HCT116 (cell line): ENCODE measurements around the gene SLC16A10. TPM values are rescaled to one million over a fixed set of nuclear protein-coding genes. Genes with fewer than 3 reads are reported as not detected.

ENCODE experiments used
- ATAC-seq: fragments of 200-7000 bp; cut with Tn5 transposase; 2 replicates; pipeline ENCODE4 v1.9.1; 2020; ENCODE audit warnings: mild to moderate bottlenecking, moderate library complexity
- BruUV-seq: library from RNA; stranded (reverse); fragments of 400-500 nt; replicated peaks from 2 replicates; lab custom pipeline; 2021; lab: Mats Ljungman, UMichigan
- CTCF ChIA-PET: fragments of 300-600 bp; sonication (Branson Sonifier 250); formaldehyde crosslinking; loops from one replicate; lab custom pipeline; 2021; ENCODE audit warnings: antibody characterized with exemption; lab: Charles Lee
- POLR2A ChIA-PET: fragments of 300-600, 350-600 bp; sonication (Branson Sonifier 250); formaldehyde crosslinking; loops from one replicate; lab custom pipeline; 2021; ENCODE audit warnings: antibody characterized with exemption; lab: Charles Lee
- RAD21 ChIA-PET, 2 experiments: fragments of 300-600 bp; sonication (Branson Sonifier 250); formaldehyde crosslinking; loops; one replicate each; lab custom pipeline; 2023; ENCODE audit warnings: low total read pairs in 2 of 2; ENCODE audit not compliant: uncharacterized antibody in 2 of 2, unreplicated experiment in 2 of 2, low non-redundant PET in 1 of 2; lab: Charles Lee
- DNase-seq: peaks from one replicate; pipeline ENCODE4 v3.0.0-alpha.2; 2010; ENCODE audit warnings: low read depth, low spot score
- H2AFZ ChIP-seq: fragments of 200-600 bp; shearing (Covaris generic), sonication (generic); 2 replicates; pipeline ENCODE4 v1.6.1; 2017; ENCODE audit warnings: low read depth, mixed run types, mixed read lengths, antibody characterized with exemption, low read length; ENCODE audit not compliant: poor library complexity, severe bottlenecking
- H3K27ac ChIP-seq: 2 replicates; pipeline ENCODE4 v1.5.1; 2012; ENCODE audit warnings: low read depth, low read length
- H3K27me3 ChIP-seq: fragments of 200-600 bp; sonication (generic); 2 replicates; pipeline ENCODE4 v1.6.1; 2016; ENCODE audit warnings: mixed run types, low read length, mixed read lengths; ENCODE audit not compliant: insufficient read depth
- H3K36me3 ChIP-seq, 2 experiments: fragments of 200-500 bp in 1 of 2; fragments of 200-600 bp in 1 of 2; sonication (Bioruptor generic) in 1 of 2; sonication (generic) in 1 of 2; 2 replicates each; pipeline versions ENCODE4 v1.5.1 to v1.6.1; 2014 to 2016; ENCODE audit warnings: low read length in 2 of 2, inconsistent platforms in 1 of 2, mixed read lengths in 1 of 2, mixed run types in 1 of 2; ENCODE audit not compliant: insufficient read depth in 2 of 2, control insufficient read depth in 1 of 2
- H3K4me1 ChIP-seq, 2 experiments: fragments of 200-600 bp in 1 of 2; sonication (generic) in 1 of 2; 2 replicates each; pipeline versions ENCODE4 v1.5.1 to v1.6.1; 2012 to 2017; ENCODE audit warnings: low read length in 2 of 2, inconsistent platforms in 1 of 2, mild to moderate bottlenecking in 1 of 2, mixed read lengths in 1 of 2, mixed run types in 1 of 2, moderate library complexity in 1 of 2; ENCODE audit not compliant: insufficient read depth in 2 of 2, control insufficient read depth in 1 of 2
- H3K4me2 ChIP-seq: fragments of 200-600 bp; sonication (generic); 2 replicates; pipeline ENCODE4 v1.6.1; 2017; ENCODE audit warnings: mixed run types, low read length, mixed read lengths
- H3K4me3 ChIP-seq, 2 experiments: fragments of 200-600 bp in 1 of 2; sonication (generic) in 1 of 2; replicated peaks in 1 of 2; 2 replicates each; pipeline ENCODE4 v1.5.1; 2011 to 2016; ENCODE audit warnings: low read length in 2 of 2, control low read depth in 1 of 2, low read depth in 1 of 2, mild to moderate bottlenecking in 1 of 2, mixed read lengths in 1 of 2, mixed run types in 1 of 2
- H3K79me2 ChIP-seq: fragments of 200-600 bp; sonication (generic); 2 replicates; pipeline ENCODE4 v1.6.1; 2017; ENCODE audit warnings: mild to moderate bottlenecking, mixed run types, low read length, moderate library complexity, mixed read lengths; ENCODE audit not compliant: insufficient read depth
- H3K9ac ChIP-seq: fragments of 200-600 bp; sonication (generic); 2 replicates; pipeline ENCODE4 v1.6.1; 2016; ENCODE audit warnings: low read length, mixed read lengths
- H3K9me2 ChIP-seq: fragments of 200-600 bp; sonication (generic), shearing (Covaris generic); 2 replicates; pipeline ENCODE4 v1.6.1; 2017; ENCODE audit warnings: mixed run types, mild to moderate bottlenecking, moderate library complexity; ENCODE audit not compliant: insufficient read depth
- H3K9me3 ChIP-seq, 2 experiments: fragments of 200-500 bp in 1 of 2; fragments of 200-600 bp in 1 of 2; sonication (Bioruptor generic) in 1 of 2; sonication (generic) in 1 of 2; 2 replicates each; pipeline ENCODE4 v1.6.1; 2014 to 2017; ENCODE audit warnings: low read length in 2 of 2, mixed read lengths in 2 of 2, inconsistent platforms in 1 of 2, low read depth in 1 of 2, mild to moderate bottlenecking in 1 of 2, mixed run types in 1 of 2, moderate library complexity in 1 of 2; ENCODE audit not compliant: control insufficient read depth in 1 of 2, insufficient read depth in 1 of 2
- H4K20me1 ChIP-seq: fragments of 200-600 bp; sonication (generic), shearing (Covaris generic); 2 replicates; pipeline ENCODE4 v1.6.1; 2017; ENCODE audit warnings: mixed run types, mild to moderate bottlenecking, moderate library complexity; ENCODE audit not compliant: insufficient read depth
- CEBPB ChIP-seq: IDR thresholded peaks from 2 replicates; pipeline ENCODE4 v1.6.1; 2012; ENCODE audit warnings: low read depth
- CTCF ChIP-seq, 3 experiments: fragments of 200-600 bp in 1 of 3; sonication (generic) in 1 of 3; IDR thresholded peaks in 2 of 3; conservative IDR thresholded peaks in 1 of 3; 2 replicates each; pipeline ENCODE4 v1.5.1; 2012 to 2017; ENCODE audit warnings: low read depth in 2 of 3, low read length in 2 of 3, antibody characterized with exemption in 1 of 3, borderline replicate concordance in 1 of 3, control low read depth in 1 of 3, mild to moderate bottlenecking in 1 of 3, mixed read lengths in 1 of 3, mixed run types in 1 of 3, moderate library complexity in 1 of 3; ENCODE audit not compliant: insufficient read depth in 1 of 3
- FOSL1 ChIP-seq: IDR thresholded peaks from 2 replicates; pipeline ENCODE4 v1.6.1; 2012; ENCODE audit warnings: low read depth
- RAD21 ChIP-seq: IDR thresholded peaks from 2 replicates; pipeline ENCODE4 v1.6.1; 2012; ENCODE audit warnings: low read depth, mild to moderate bottlenecking
- TCF7L2 ChIP-seq: IDR thresholded peaks from 2 replicates; pipeline ENCODE4 v1.7.0; 2011; ENCODE audit warnings: borderline replicate concordance, inconsistent platforms; ENCODE audit not compliant: insufficient read depth, insufficient read length; ENCODE audit errors: extremely low read depth
- ZFX ChIP-seq: fragments of 450-650 bp; IDR thresholded peaks from 2 replicates; pipeline ENCODE4 v1.6.1; 2017
- ZNF274 ChIP-seq: fragments of 200-500 bp; sonication (Bioruptor generic); IDR thresholded peaks from 2 replicates; pipeline ENCODE4 v1.6.1; 2014; ENCODE audit warnings: mild to moderate bottlenecking, low read depth, low read length, inconsistent platforms
- intact Hi-C: fragments of 100-400 bp; cut with micrococcal nuclease; formaldehyde crosslinking; loops from 2 replicates; pipeline ENCODE4 v1.10.0; 2022
- total RNA-seq: library from RNA; stranded (reverse); gene quantifications from one replicate; pipeline ENCODE4 v1.2.1, GENCODE V29; 2021; ENCODE audit not compliant: unreplicated experiment
- TF ChIP-seq, protein P1 (sequence below): IDR thresholded peaks from 2 replicates; pipeline ENCODE4 v1.6.1; 2012
- TF ChIP-seq, protein P2 (sequence below): IDR thresholded peaks from 2 replicates; pipeline ENCODE4 v1.6.1; 2012

Gene SLC16A10
- total RNA-seq, 1 experiment from 2014 or later: 8.3 TPM

GRCh38 chr6:111208933-111209332, 121.6 kb downstream of the SLC16A10 start:
- POLR2A ChIA-PET: no interaction called here
- no peak overlapping the region for H3K27ac ChIP-seq
- H3K79me2 ChIP-seq: no peaks in the 10 kb centered on the region
- BruUV-seq: no TSS peak
- no peak overlapping the region for H3K9ac ChIP-seq
- no peak for ATAC-seq
- intact Hi-C loops: no loop called here
- H3K4me1 ChIP-seq: no peaks in the 10 kb centered on the region
- no peak for DNase-seq
- TF ChIP-seq CEBPB: no peak
- no peak for TF ChIP-seq FOSL1
- TF ChIP-seq TCF7L2: no peak
- no peak for TF ChIP-seq RAD21
- TF ChIP-seq ZFX: no peak
- TF ChIP-seq, protein P1, sequence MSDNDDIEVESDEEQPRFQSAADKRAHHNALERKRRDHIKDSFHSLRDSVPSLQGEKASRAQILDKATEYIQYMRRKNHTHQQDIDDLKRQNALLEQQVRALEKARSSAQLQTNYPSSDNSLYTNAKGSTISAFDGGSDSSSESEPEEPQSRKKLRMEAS: no peak
- no peak for TF ChIP-seq ZNF274
- TF ChIP-seq, protein P2, sequence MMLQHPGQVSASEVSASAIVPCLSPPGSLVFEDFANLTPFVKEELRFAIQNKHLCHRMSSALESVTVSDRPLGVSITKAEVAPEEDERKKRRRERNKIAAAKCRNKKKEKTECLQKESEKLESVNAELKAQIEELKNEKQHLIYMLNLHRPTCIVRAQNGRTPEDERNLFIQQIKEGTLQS: no peak
- no peaks in the 10 kb centered on the region for H3K9me2 ChIP-seq
- H3K4me3 ChIP-seq: no peak overlapping the region
- no peaks in the 10 kb centered on the region for H3K36me3 ChIP-seq
- RAD21 ChIA-PET: no interaction called here
- H2AFZ ChIP-seq: no peak overlapping the region
- no peaks in the 10 kb centered on the region for H3K27me3 ChIP-seq
- CTCF ChIA-PET: interaction anchor here (0.9 to 2.2 kb wide), 4 partner anchors 36 to 198 kb away, joined by 3 to 28 read pairs (median 3); a partner anchor contains a TSS
- H3K9me3 ChIP-seq: no peaks in the 10 kb centered on the region
- H4K20me1 ChIP-seq: no peaks in the 10 kb centered on the region
- no peak overlapping the region for H3K4me2 ChIP-seq

DNA sequence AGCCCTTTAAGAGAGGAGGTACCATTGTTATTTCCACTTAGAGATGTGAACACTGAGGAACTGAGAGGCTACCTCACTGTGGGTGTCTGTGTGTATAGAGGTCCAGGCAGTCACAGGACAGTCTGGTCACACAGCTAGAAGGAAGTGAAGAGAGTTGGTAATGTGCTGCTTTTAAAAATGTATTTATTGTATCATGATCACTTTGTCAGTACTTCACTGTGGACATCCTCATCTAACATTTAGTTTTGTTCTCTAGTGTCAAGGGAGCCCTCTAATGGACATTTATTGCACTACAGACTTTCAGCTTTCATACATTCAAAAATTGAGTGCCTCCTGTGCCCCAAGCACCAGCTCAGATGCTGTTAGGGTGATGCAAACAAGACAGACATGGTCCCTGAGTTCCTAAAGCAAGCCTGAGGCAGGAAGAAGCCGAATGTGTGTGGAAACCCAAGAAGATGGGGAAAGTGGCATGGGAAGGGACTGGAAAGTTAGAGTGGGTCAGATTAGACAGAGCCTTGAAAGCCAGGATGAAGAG, 123.0 kb downstream of the SLC16A10 start:
- ATAC-seq: peak; percentile 85
- Histone ChIP-seq H3K27me3 (no peaks in the 10 kb centered on the region), H3K79me2 (no peaks in the 10 kb centered on the region), H3K36me3 (no peaks in the 10 kb centered on the region), H3K4me3 (no peak overlapping the region), H2AFZ (no peak overlapping the region), H3K4me2 (no peak overlapping the region), H3K9me3 (no peaks in the 10 kb centered on the region), H4K20me1 (no peaks in the 10 kb centered on the region), H3K9ac (no peak overlapping the region), H3K27ac (no peak overlapping the region), H3K9me2 (no peaks in the 10 kb centered on the region), H3K4me1 (no peaks in the 10 kb centered on the region)
- ChIA-PET RAD21 (no interaction called here), POLR2A (no interaction called here), CTCF (interaction anchor here (0.6 to 2.2 kb wide), 11 partner anchors 11 to 692 kb away, joined by 3 to 28 read pairs (median 4); a partner anchor contains a TSS)
- BruUV-seq: no TSS peak
- intact Hi-C loops: loop anchor here (1.0 kb wide), 3 partner anchors 153 to 682 kb away; no protein-coding TSS in a partner anchor
- DNase-seq: peak; percentile 45
- TF ChIP-seq FOSL1 (no peak), ZFX (no peak), CTCF (IDR thresholded peaks at IDR 0.05 in 2 of 3, conservative IDR thresholded peaks at IDR 0.05 in 1 of 3; ENCODE audit: borderline replicate concordance in 1 of 3, insufficient read depth in 1 of 3, low read depth in 2 of 3, low read length in 2 of 3) (peak; percentile 62 to 78 (median 75); a peak in 5 of 6 replicates), RAD21 (peak; percentile 86)
